KG1 (cell line): ENCODE results near the gene VPS13D.
"Not testable (repeated sequence)": the region's sequence is repeated elsewhere in the genome, so short reads cannot be mapped to it uniquely, and the experiment has no call there.

Experiments
- DNase-seq: peaks from one replicate; lab custom pipeline; 2025; lab: John Stamatoyannopoulos, UW

VPS13D gene

GRCh38 chr1:12515234-12515633, 285.4 kb downstream of the VPS13D start:
- no peak for DNase-seq

- DNase-seq: no peak
These were observed 286.9 kb downstream of the VPS13D start for GRCh38 chr1:12516741-12517140.

- DNase-seq: no peak
These were observed 289.3 kb downstream of the VPS13D start for GRCh38 chr1:12518931-12519692.

GRCh38 chr1:12519693-12520364, 290.0 kb downstream of the VPS13D start:
- no peak for DNase-seq

- DNase-seq: no peak
These were observed 291.3 kb downstream of the VPS13D start for GRCh38 chr1:12521096-12521495.

- DNase-seq: not testable (repeated sequence)
These were observed 292.9 kb downstream of the VPS13D start for GRCh38 chr1:12522780-12523179.

GRCh38 chr1:12524266-12524665, 294.4 kb downstream of the VPS13D start:
- DNase-seq: no peak

GRCh38 chr1:12525311-12526181, 295.7 kb downstream of the VPS13D start:
- DNase-seq: no peak

- no peak for DNase-seq
These were observed 297.7 kb downstream of the VPS13D start for GRCh38 chr1:12527564-12527963.

- DNase-seq: no peak
These were observed 298.4 kb downstream of the VPS13D start for GRCh38 chr1:12528021-12528852.

GRCh38 chr1:12529640-12530174, 299.9 kb downstream of the VPS13D start:
- no peak for DNase-seq

GRCh38 chr1:12530462-12531178, 300.8 kb downstream of the VPS13D start:
- DNase-seq: no peak

GRCh38 chr1:12531179-12531499, 301.3 kb downstream of the VPS13D start:
- DNase-seq: no peak

GRCh38 chr1:12532405-12533315, 302.8 kb downstream of the VPS13D start:
- no peak for DNase-seq

- no peak for DNase-seq
These were observed 306.3 kb downstream of the VPS13D start for GRCh38 chr1:12536023-12536639.

GRCh38 chr1:12537294-12537693, 307.5 kb downstream of the VPS13D start:
- DNase-seq: no peak

GRCh38 chr1:12537906-12538461, 308.2 kb downstream of the VPS13D start:
- DNase-seq: no peak

GRCh38 chr1:12538536-12538935, 308.7 kb downstream of the VPS13D start:
- not testable (repeated sequence) for DNase-seq

GRCh38 chr1:12539320-12539704, 309.5 kb downstream of the VPS13D start:
- DNase-seq: no peak
